H9 (cell line): ENCODE data around the gene RAD23B. TPM values are rescaled to one million over a fixed set of nuclear protein-coding genes. Genes with fewer than 3 reads are reported as not detected.

Source experiments
- DNase-seq: peaks from one replicate; pipeline ENCODE4 v3.0.0-alpha.2; 2017
- H2AFZ ChIP-seq: one replicate; pipeline ENCODE4 v1.6.1; 2013; ENCODE audit warnings: mild to moderate bottlenecking, low read length, control low read depth, moderate library complexity
- H2AK5ac ChIP-seq: 2 replicates; pipeline ENCODE4 v1.6.1; 2013; ENCODE audit warnings: low read length, control low read depth, mixed read lengths; ENCODE audit not compliant: insufficient read length
- H2BK120ac ChIP-seq: one replicate; pipeline ENCODE4 v1.6.1; 2013; ENCODE audit warnings: low read depth, mild to moderate bottlenecking, low read length, control low read depth, inconsistent platforms; ENCODE audit not compliant: poor library complexity, severe bottlenecking
- H2BK12ac ChIP-seq: 2 replicates; pipeline ENCODE4 v1.6.1; 2013; ENCODE audit warnings: low read length, control low read depth, mixed read lengths, low read depth; ENCODE audit not compliant: insufficient read length
- H2BK15ac ChIP-seq: 2 replicates; pipeline ENCODE4 v1.6.1; 2013; ENCODE audit warnings: low read depth, low read length, control low read depth
- H2BK20ac ChIP-seq: one replicate; pipeline ENCODE4 v1.6.1; 2013; ENCODE audit warnings: low read depth, mild to moderate bottlenecking, low read length, control low read depth, inconsistent platforms; ENCODE audit not compliant: poor library complexity, severe bottlenecking
- H2BK5ac ChIP-seq: 2 replicates; pipeline ENCODE4 v1.6.1; 2013; ENCODE audit warnings: low read length, control low read depth, mixed read lengths; ENCODE audit not compliant: insufficient read length
- H3K14ac ChIP-seq: 2 replicates; pipeline ENCODE4 v1.6.1; 2013; ENCODE audit warnings: low read length, control low read depth; ENCODE audit not compliant: insufficient read depth
- H3K18ac ChIP-seq: 2 replicates; pipeline ENCODE4 v1.6.1; 2013; ENCODE audit warnings: low read depth, mild to moderate bottlenecking, mixed read lengths, low read length, control low read depth; ENCODE audit not compliant: insufficient read length
- H3K23ac ChIP-seq: 2 replicates; pipeline ENCODE4 v1.6.1; 2013; ENCODE audit warnings: low read length, control low read depth, mixed read lengths, low read depth; ENCODE audit not compliant: insufficient read length
- H3K23me2 ChIP-seq: 2 replicates; pipeline ENCODE4 v1.6.1; 2013; ENCODE audit warnings: low read depth, mild to moderate bottlenecking, mixed read lengths, low read length, control low read depth; ENCODE audit not compliant: insufficient read length, poor library complexity, severe bottlenecking
- H3K27ac ChIP-seq: 2 replicates; pipeline ENCODE4 v1.5.1; 2013; ENCODE audit warnings: low read length, control low read depth, mixed read lengths, low read depth; ENCODE audit not compliant: insufficient read length
- H3K27me3 ChIP-seq: 2 replicates; pipeline ENCODE4 v1.6.1; 2013; ENCODE audit warnings: low read length, control low read depth, inconsistent platforms; ENCODE audit not compliant: insufficient read depth
- H3K4ac ChIP-seq: 2 replicates; pipeline ENCODE4 v1.6.1; 2013; ENCODE audit warnings: low read depth, mild to moderate bottlenecking, control low read depth, inconsistent platforms, low read length, moderate library complexity
- H3K4me1 ChIP-seq: 2 replicates; pipeline ENCODE4 v1.6.1; 2013; ENCODE audit warnings: low read length, control low read depth, inconsistent platforms; ENCODE audit not compliant: insufficient read depth
- H3K4me2 ChIP-seq: 2 replicates; pipeline ENCODE4 v1.6.1; 2013; ENCODE audit warnings: low read length, control low read depth, mixed read lengths; ENCODE audit not compliant: insufficient read length, insufficient read depth
- H3K56ac ChIP-seq: 2 replicates; pipeline ENCODE4 v1.6.1; 2013; ENCODE audit warnings: low read depth, mild to moderate bottlenecking, mixed read lengths, low read length, control low read depth; ENCODE audit not compliant: insufficient read length
- H3K79me1 ChIP-seq: 2 replicates; pipeline ENCODE4 v1.6.1; 2013; ENCODE audit warnings: low read depth, mild to moderate bottlenecking, moderate library complexity, low read length, control low read depth, inconsistent platforms; ENCODE audit not compliant: insufficient read depth, poor library complexity, severe bottlenecking
- H3K79me2 ChIP-seq: 2 replicates; pipeline ENCODE4 v1.6.1; 2013; ENCODE audit warnings: low read length, control low read depth, inconsistent platforms; ENCODE audit not compliant: insufficient read depth
- H3K9ac ChIP-seq: 2 replicates; pipeline ENCODE4 v1.6.1; 2013; ENCODE audit warnings: low read length, control low read depth, mixed read lengths; ENCODE audit not compliant: insufficient read length; ENCODE audit errors: extremely low read depth
- H3K9me3 ChIP-seq: one replicate; pipeline ENCODE4 v1.6.1; 2013; ENCODE audit warnings: low read depth, low read length, inconsistent platforms; ENCODE audit not compliant: control insufficient read depth
- H3T11ph ChIP-seq: one replicate; pipeline ENCODE4 v1.6.1; 2013; ENCODE audit warnings: mild to moderate bottlenecking, low read length, control low read depth, inconsistent platforms
- H4K20me1 ChIP-seq: one replicate; pipeline ENCODE4 v1.6.1; 2013; ENCODE audit not compliant: control insufficient read depth, insufficient read length, insufficient read depth
- H4K5ac ChIP-seq: 2 replicates; pipeline ENCODE4 v1.6.1; 2013; ENCODE audit warnings: low read depth, mild to moderate bottlenecking, mixed read lengths, low read length, control low read depth; ENCODE audit not compliant: insufficient read length
- H4K8ac ChIP-seq: replicated peaks from 2 replicates; pipeline ENCODE4 v1.6.1; 2013; ENCODE audit warnings: low read length, control low read depth, mixed read lengths, low read depth; ENCODE audit not compliant: insufficient read length
- H4K91ac ChIP-seq: 2 replicates; pipeline ENCODE4 v1.6.1; 2013; ENCODE audit warnings: low read depth, mild to moderate bottlenecking, moderate library complexity, mixed read lengths, low read length, control low read depth; ENCODE audit not compliant: insufficient read length
- H3K27ac Mint-ChIP-seq, 3 experiments: 2 replicates in 2 of 3; 3 replicates in 1 of 3; pipeline ENCODE4 v1.8.0; 2020 to 2021; ENCODE audit warnings: mixed read lengths in 3 of 3, mild to moderate bottlenecking in 1 of 3, moderate library complexity in 1 of 3
- H3K27me3 Mint-ChIP-seq: 2 replicates; pipeline ENCODE4 v1.8.0; 2021; ENCODE audit warnings: low read depth, mild to moderate bottlenecking, moderate library complexity, mixed read lengths
- H3K36me3 Mint-ChIP-seq, 3 experiments: 2 replicates in 2 of 3; 3 replicates in 1 of 3; pipeline ENCODE4 v1.8.0; 2020 to 2021; ENCODE audit warnings: low read depth in 3 of 3, mixed read lengths in 3 of 3; ENCODE audit not compliant: insufficient read depth in 1 of 3
- H3K4me1 Mint-ChIP-seq, 2 experiments: 2 replicates each; pipeline ENCODE4 v1.8.0; 2020; ENCODE audit warnings: mixed read lengths in 2 of 2
- H3K4me3 Mint-ChIP-seq, 2 experiments: 2 replicates in 1 of 2; 3 replicates in 1 of 2; pipeline ENCODE4 v1.8.0; 2020 to 2021; ENCODE audit warnings: mild to moderate bottlenecking in 2 of 2, mixed read lengths in 2 of 2, moderate library complexity in 1 of 2
- H3K9me3 Mint-ChIP-seq, 2 experiments: 2 replicates in 1 of 2; 3 replicates in 1 of 2; pipeline ENCODE4 v1.8.0; 2020; ENCODE audit warnings: mild to moderate bottlenecking in 2 of 2, mixed read lengths in 2 of 2, moderate library complexity in 1 of 2
- WGBS: extraction: QIAGEN DNeasy Blood & Tissue Kit; methylation state at CpG from one replicate; pipeline ENCODE4 v1.1.7; 2013; ENCODE audit warnings: missing lambda C conversion rate, low lambda C conversion rate, mixed read lengths; ENCODE audit not compliant: insufficient read length; ENCODE audit errors: extremely low coverage; 5-methylcytosine and 5-hydroxymethylcytosine counted together
- total RNA-seq: library from RNA; stranded (reverse); gene quantifications from 2 replicates; pipeline ENCODE4 v1.2.1, GENCODE V29; 2021
- TF ChIP-seq, protein P1 (sequence below): fragments of 200-600 bp; sonication (generic); conservative IDR thresholded peaks from 3 replicates; pipeline ENCODE4 v1.8.0; 2021; ENCODE audit warnings: antibody characterized with exemption, mild to moderate bottlenecking

The RAD23B gene
- total RNA-seq, 1 experiment from 2014 or later = 154 TPM

DNA sequence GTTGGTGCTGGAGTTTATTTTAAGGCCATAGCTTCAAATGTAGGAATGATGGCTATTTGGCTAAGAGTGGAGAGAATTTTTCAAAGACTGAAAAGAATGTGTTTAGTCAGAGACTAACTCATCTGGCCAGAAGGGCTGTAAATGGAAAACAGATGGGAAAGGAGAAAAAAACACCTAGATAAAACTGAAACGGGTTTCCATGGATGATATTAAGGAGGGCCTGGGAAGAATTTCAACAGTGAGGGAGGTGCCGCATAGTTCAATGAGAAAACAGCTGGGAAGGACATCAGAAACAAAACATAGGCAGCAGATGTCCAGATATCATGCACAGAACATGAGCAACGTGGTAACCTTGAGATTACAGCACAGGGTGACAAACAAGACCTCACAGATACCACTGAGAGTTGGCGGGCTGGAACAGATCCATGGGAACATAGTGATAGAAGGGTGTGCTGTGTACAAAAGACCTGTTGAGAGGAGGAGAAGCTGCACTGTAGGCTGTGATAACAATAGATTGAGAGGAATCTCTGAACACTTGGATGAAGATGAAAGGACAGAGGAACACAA lies 31.2 kb upstream of the RAD23B start:
- no peak overlapping the region for H3K4ac ChIP-seq
- peaks cover 6% of the 10 kb centered on the region; the same call in 1 of the 2 replicates for H3K4me1 ChIP-seq
- no peak overlapping the region for H3K4me2 ChIP-seq
- no peaks in the 10 kb centered on the region for H3K79me2 ChIP-seq
- Mint-ChIP-seq H3K4me3 (no peak overlapping the region), H3K9me3 (no peaks in the 10 kb centered on the region), H3K36me3 (no peaks in the 10 kb centered on the region), H3K27ac (no peak overlapping the region), H3K4me1 (peaks cover 23 to 26% of the 10 kb centered on the region in 2 experiments), H3K27me3 (no peaks in the 10 kb centered on the region)
- H2BK12ac ChIP-seq = no peak overlapping the region
- H3T11ph ChIP-seq = no peak overlapping the region
- H3K56ac ChIP-seq = no peak overlapping the region
- H3K9me3 ChIP-seq = no peaks in the 10 kb centered on the region
- no peak overlapping the region for H2BK20ac ChIP-seq
- no peak for DNase-seq
- no peak overlapping the region for H2AK5ac ChIP-seq
- no peaks in the 10 kb centered on the region for H3K79me1 ChIP-seq
- H3K23me2 ChIP-seq = no peaks in the 10 kb centered on the region
- H2BK15ac ChIP-seq = no peak overlapping the region
- no peak overlapping the region for H3K27ac ChIP-seq
- H3K14ac ChIP-seq = no peak overlapping the region
- H3K23ac ChIP-seq = no peak overlapping the region
- H3K9ac ChIP-seq = no peak overlapping the region
- H2BK5ac ChIP-seq = no peak overlapping the region
- no peak overlapping the region for H4K5ac ChIP-seq
- WGBS = no CpG with 5 or more reads among the region's 4 CpGs
- no peak overlapping the region for H3K18ac ChIP-seq
- no peak overlapping the region for H2AFZ ChIP-seq
- H4K8ac ChIP-seq = no peak overlapping the region
- H2BK120ac ChIP-seq = no peak overlapping the region
- TF ChIP-seq, protein P1, sequence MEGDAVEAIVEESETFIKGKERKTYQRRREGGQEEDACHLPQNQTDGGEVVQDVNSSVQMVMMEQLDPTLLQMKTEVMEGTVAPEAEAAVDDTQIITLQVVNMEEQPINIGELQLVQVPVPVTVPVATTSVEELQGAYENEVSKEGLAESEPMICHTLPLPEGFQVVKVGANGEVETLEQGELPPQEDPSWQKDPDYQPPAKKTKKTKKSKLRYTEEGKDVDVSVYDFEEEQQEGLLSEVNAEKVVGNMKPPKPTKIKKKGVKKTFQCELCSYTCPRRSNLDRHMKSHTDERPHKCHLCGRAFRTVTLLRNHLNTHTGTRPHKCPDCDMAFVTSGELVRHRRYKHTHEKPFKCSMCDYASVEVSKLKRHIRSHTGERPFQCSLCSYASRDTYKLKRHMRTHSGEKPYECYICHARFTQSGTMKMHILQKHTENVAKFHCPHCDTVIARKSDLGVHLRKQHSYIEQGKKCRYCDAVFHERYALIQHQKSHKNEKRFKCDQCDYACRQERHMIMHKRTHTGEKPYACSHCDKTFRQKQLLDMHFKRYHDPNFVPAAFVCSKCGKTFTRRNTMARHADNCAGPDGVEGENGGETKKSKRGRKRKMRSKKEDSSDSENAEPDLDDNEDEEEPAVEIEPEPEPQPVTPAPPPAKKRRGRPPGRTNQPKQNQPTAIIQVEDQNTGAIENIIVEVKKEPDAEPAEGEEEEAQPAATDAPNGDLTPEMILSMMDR = no peak
- no peaks in the 10 kb centered on the region for H4K20me1 ChIP-seq
- H3K27me3 ChIP-seq = no peaks in the 10 kb centered on the region
- H4K91ac ChIP-seq = no peak overlapping the region
